Uterus (tissue), 2 donors: Measurements from ENCODE around the gene STX18.

Experiments
- POLR2A ChIP-seq, 2 donors: fragments of 450-650 bp; IDR thresholded peaks; one replicate each; pipeline ENCODE4 v1.6.1; 2016; ENCODE audit warnings: antibody characterized with exemption in 2 of 2, mild to moderate bottlenecking in 1 of 2, moderate library complexity in 1 of 2
- TF ChIP-seq, protein P1 (sequence below), 4 experiments: fragments of 200-600 bp in 2 of 4; fragments of 450-650 bp in 2 of 4; sonication (generic) in 2 of 4; IDR thresholded peaks; one replicate each; pipeline ENCODE4 v1.5.1; 2016 to 2019; ENCODE audit warnings: antibody characterized with exemption in 4 of 4, mild to moderate bottlenecking in 2 of 4, moderate library complexity in 1 of 4

DNA sequence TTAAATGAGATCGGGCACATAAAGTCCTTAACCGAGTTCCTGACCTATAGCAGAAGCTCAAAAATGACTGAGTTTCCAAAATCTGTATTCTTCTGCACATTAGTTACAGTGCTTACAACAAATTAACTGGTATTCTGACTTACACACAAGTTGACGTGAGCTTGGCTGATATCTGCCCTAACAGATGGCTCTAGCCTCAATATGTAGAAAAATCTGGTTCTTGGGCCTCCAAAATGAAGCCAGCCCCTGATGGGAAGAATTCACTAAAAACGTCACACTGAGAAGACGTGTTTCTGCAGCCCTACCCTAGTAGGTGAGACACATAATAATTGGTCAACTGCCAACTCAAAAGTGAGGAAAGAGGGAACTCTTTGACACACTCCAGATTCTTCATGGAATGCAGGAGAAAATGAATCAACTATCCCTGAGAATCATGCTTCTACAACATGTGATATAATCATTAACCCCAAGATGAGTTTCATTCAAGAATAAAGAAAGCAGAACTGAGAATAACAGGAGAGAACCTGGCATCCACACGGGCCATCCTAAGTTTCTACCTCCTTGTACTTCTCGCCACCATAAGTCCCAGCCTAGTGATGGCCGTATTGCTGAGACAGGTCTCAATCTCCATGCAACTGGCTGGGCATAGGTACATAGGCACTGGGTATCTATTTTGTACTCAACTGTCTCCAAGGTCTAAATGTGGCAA is 8.2 kb downstream of the STX18 start:
- TF ChIP-seq, protein P1, sequence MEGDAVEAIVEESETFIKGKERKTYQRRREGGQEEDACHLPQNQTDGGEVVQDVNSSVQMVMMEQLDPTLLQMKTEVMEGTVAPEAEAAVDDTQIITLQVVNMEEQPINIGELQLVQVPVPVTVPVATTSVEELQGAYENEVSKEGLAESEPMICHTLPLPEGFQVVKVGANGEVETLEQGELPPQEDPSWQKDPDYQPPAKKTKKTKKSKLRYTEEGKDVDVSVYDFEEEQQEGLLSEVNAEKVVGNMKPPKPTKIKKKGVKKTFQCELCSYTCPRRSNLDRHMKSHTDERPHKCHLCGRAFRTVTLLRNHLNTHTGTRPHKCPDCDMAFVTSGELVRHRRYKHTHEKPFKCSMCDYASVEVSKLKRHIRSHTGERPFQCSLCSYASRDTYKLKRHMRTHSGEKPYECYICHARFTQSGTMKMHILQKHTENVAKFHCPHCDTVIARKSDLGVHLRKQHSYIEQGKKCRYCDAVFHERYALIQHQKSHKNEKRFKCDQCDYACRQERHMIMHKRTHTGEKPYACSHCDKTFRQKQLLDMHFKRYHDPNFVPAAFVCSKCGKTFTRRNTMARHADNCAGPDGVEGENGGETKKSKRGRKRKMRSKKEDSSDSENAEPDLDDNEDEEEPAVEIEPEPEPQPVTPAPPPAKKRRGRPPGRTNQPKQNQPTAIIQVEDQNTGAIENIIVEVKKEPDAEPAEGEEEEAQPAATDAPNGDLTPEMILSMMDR (IDR thresholded peaks at IDR 0.05), result no peak
- no peak for TF ChIP-seq POLR2A (IDR thresholded peaks at IDR 0.05)
